ENCODE data around the gene CXCL17. TPM values are rescaled to one million over a fixed set of nuclear protein-coding genes. Genes with fewer than 3 reads are reported as not detected.

Gene CXCL17
- total and polyA plus RNA-seq, 8 donors, result 4.3 to 42.1 (median 9.6) TPM

GRCh38 chr19:42445948-42446347 is 3.2 kb upstream of the CXCL17 start:
- Histone ChIP-seq H3K4me3 (no peak overlapping the region), H3K27ac (no peak overlapping the region), H3K27me3 (no peaks in the 10 kb centered on the region), H3K9me3 (no peaks in the 10 kb centered on the region), H3K36me3 (no peaks in the 10 kb centered on the region), H3K4me1 (peaks cover 7 to 32% (median 24%) of the 10 kb centered on the region in 3 donors)
- WGBS, 2 donors, result 83 to 91% methylated on average over 7 of the region's 7 CpGs
- intact Hi-C loops (cut with DNase I), result no loop called here
- TF ChIP-seq, protein P1, sequence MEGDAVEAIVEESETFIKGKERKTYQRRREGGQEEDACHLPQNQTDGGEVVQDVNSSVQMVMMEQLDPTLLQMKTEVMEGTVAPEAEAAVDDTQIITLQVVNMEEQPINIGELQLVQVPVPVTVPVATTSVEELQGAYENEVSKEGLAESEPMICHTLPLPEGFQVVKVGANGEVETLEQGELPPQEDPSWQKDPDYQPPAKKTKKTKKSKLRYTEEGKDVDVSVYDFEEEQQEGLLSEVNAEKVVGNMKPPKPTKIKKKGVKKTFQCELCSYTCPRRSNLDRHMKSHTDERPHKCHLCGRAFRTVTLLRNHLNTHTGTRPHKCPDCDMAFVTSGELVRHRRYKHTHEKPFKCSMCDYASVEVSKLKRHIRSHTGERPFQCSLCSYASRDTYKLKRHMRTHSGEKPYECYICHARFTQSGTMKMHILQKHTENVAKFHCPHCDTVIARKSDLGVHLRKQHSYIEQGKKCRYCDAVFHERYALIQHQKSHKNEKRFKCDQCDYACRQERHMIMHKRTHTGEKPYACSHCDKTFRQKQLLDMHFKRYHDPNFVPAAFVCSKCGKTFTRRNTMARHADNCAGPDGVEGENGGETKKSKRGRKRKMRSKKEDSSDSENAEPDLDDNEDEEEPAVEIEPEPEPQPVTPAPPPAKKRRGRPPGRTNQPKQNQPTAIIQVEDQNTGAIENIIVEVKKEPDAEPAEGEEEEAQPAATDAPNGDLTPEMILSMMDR (IDR thresholded peaks at IDR 0.05), result no peak
- ATAC-seq, result no peak
- FAIRE-seq, result no peak
- DNase-seq, result no peak

DNA sequence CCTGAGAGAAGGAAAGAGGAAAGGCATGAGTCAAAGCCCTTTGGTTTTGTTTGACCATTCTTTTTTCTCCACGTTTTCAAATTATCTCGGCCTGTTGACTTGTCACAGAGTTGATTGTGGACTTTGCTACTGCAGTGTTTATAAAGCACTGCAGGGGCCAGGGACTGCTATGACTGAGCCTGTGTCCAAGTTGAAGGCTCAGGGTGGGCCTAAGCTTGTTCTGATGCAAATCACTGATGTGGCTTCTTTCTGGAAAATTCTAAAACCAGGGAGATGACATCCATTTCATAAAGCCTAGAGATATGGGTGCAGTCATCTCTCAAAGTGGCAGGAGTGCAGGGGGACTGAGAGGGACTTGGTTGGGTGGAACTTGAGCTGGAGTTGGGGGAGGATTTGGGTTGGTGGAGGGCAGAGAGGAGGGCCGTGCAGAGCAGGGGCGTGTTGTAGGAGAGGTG is 1.2 kb upstream of the CXCL17 start:
- DNase-seq (peak in 1 of 6 donors; percentile 30), ATAC-seq (peak; percentile 66 to 81 (median 72)), FAIRE-seq (no peak)
- peak overlapping the region in 3 of 4 donors; percentile 17 to 88 (median 83) for H3K27ac ChIP-seq
- peaks cover 12 to 32% (median 19%) of the 10 kb centered on the region in 3 donors for H3K4me1 ChIP-seq
- 25 to 37% methylated on average over 4 of the region's 4 CpGs for WGBS, 2 donors
- H3K27me3 ChIP-seq, result no peaks in the 10 kb centered on the region
- intact Hi-C loops (cut with DNase I), result no loop called here
- no peak overlapping the region for H3K4me3 ChIP-seq
- TF ChIP-seq, protein P1 (IDR thresholded peaks at IDR 0.05), result no peak
- H3K36me3 ChIP-seq, result no peaks in the 10 kb centered on the region
- H3K9me3 ChIP-seq, result no peaks in the 10 kb centered on the region

GRCh38 chr19:42441049-42441445 is 1.7 kb downstream of the CXCL17 start:
- DNase-seq, result no peak
- H3K27ac ChIP-seq, result peak overlapping the region in 2 of 4 donors; percentile 6 to 26

DNA sequence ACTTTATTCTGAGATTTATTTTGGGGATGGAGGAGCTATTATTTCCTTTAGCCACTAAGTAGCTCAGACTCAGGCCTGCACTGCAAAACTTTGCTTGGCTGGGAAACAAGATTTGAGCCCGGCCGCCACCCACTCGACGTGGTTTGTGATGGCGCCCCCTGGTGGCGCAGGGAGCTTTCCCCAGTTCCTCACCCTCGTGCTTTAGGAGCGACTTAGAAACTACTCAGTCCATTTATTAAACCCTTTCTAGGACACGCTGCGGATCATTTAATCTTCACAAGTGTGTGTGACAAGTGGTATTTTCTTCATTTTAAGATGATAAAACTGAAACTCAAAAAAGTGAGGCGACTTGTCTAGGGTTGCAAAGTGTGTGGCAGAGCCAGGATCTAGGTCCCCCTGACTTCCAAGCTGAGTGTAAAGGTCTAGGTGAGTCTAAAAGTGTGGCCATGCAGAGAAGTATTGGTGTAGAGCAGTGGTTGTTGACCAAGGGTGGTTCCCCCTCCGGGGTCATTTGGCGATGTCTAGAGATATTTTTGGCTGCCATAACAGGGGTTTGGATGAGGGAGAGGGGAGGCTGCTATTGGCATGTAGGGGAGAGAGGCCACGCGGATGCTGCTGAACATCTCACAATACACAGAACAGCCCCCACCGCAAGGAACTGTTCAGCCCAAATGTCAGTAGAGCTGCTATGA is 2.2 kb downstream of the CXCL17 start:
- peak overlapping the region in 1 of 4 donors; percentile 6 for H3K27ac ChIP-seq
- H3K4me3 ChIP-seq, result no peak overlapping the region
- no peaks in the 10 kb centered on the region for H3K36me3 ChIP-seq
- H3K4me1 ChIP-seq, result peaks cover 12 to 34% (median 19%) of the 10 kb centered on the region in 3 donors
- FAIRE-seq (peak; percentile 9), ATAC-seq (peak; percentile 48 to 74 (median 54)), DNase-seq (peak; percentile 66 to 93 (median 83))
- intact Hi-C loops (cut with DNase I), result no loop called here
- TF ChIP-seq, protein P1 (IDR thresholded peaks at IDR 0.05), result peak; percentile 90 to 96 (median 93)
- H3K27me3 ChIP-seq, result no peaks in the 10 kb centered on the region
- H3K9me3 ChIP-seq, result no peaks in the 10 kb centered on the region
- 31 to 36% methylated on average over 16 of the region's 16 CpGs for WGBS, 2 donors

More at GRCh38 chr19:42441049-42441445, 1.7 kb downstream of the CXCL17 start:
- TF ChIP-seq, protein P1 (IDR thresholded peaks at IDR 0.05), result no peak
- Histone ChIP-seq H3K4me3 (no peak overlapping the region), H3K9me3 (no peaks in the 10 kb centered on the region), H3K27me3 (no peaks in the 10 kb centered on the region), H3K4me1 (peaks cover 12 to 36% (median 19%) of the 10 kb centered on the region in 3 donors), H3K36me3 (no peaks in the 10 kb centered on the region)
- peak in 3 of 4 donors; percentile 6 to 17 (median 6) for ATAC-seq
- intact Hi-C loops (cut with DNase I), result no loop called here
- FAIRE-seq, result no peak
- WGBS, 2 donors, result 61% methylated on average over 2 of the region's 2 CpGs

DNA sequence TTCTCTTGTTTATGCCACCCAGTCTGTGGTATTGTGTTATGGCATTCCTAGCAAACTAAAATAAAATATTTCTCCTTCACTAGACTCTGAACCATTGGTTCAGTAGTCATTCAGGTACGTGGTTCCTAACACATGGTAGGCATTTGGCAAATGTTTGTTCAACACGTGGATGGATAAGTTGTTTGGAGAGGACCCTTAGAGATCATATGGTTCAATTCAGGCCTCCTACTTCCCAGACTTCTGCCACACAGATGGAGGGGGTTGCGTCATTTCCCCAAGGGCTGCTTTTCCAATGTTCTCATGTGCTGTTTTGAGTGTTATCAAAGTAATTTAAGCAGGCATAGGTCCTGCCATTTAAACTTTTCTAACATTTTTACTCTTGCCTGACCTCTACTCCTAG is 6.7 kb downstream of the CXCL17 start:
- H3K27me3 ChIP-seq, result no peaks in the 10 kb centered on the region
- WGBS, 2 donors, result 61% methylated on average over 3 of the region's 3 CpGs
- H3K9me3 ChIP-seq, result no peaks in the 10 kb centered on the region
- TF ChIP-seq, protein P1 (IDR thresholded peaks at IDR 0.05), result no peak
- DNase-seq (no peak), FAIRE-seq (no peak), ATAC-seq (no peak)
- H3K36me3 ChIP-seq, result no peaks in the 10 kb centered on the region
- no peak overlapping the region for H3K27ac ChIP-seq
- peaks cover 0 to 19% (median 10%) of the 10 kb centered on the region in 3 donors for H3K4me1 ChIP-seq
- no peak overlapping the region for H3K4me3 ChIP-seq
- intact Hi-C loops (cut with DNase I), result loop anchor here in 1 of 3 donors (10.0 kb wide), 1 partner anchor 191 kb away; the partner anchor contains the start of gene GSK3A

All from pancreas (tissue), 10 donors.